GM12878 (cell line): ENCODE results near the gene KCND3.

Experiments
- ATF7 ChIP-seq: fragments of 450-650 bp; IDR thresholded peaks from 2 replicates; pipeline ENCODE4 v1.6.1; 2016; ENCODE audit warnings: low read depth, mild to moderate bottlenecking
- EZH2 ChIP-seq: IDR thresholded peaks from 2 replicates; pipeline ENCODE4 v1.6.1; 2012; ENCODE audit warnings: low read depth, mild to moderate bottlenecking, control low read depth, inconsistent platforms, low read length, borderline replicate concordance; ENCODE audit not compliant: control insufficient read depth
- NRF1 ChIP-seq: conservative IDR thresholded peaks from 2 replicates; pipeline ENCODE4 v1.6.1; 2011; ENCODE audit warnings: mild to moderate bottlenecking, low read depth, low read length, improper control_type of control experiment
- POLR2A ChIP-seq: IDR thresholded peaks from 2 replicates; pipeline ENCODE4 v1.6.1; 2011; ENCODE audit warnings: low read depth, mild to moderate bottlenecking, low read length
- RCOR1 ChIP-seq: conservative IDR thresholded peaks from 2 replicates; pipeline ENCODE4 v1.6.1; 2012; ENCODE audit warnings: low read depth, low read length, improper control_type of control experiment
- SPI1 ChIP-seq: IDR thresholded peaks from 2 replicates; pipeline ENCODE4 v1.6.1; 2011; ENCODE audit warnings: low read depth, mild to moderate bottlenecking, low read length, moderate library complexity, borderline replicate concordance; ENCODE audit not compliant: insufficient read depth
- TAF1 ChIP-seq: IDR thresholded peaks from 2 replicates; pipeline ENCODE4 v1.6.1; 2011; ENCODE audit warnings: mild to moderate bottlenecking, low read depth, low read length, borderline replicate concordance
- TCF12 ChIP-seq: IDR thresholded peaks from 2 replicates; pipeline ENCODE4 v1.6.1; 2011; ENCODE audit warnings: low read depth, mild to moderate bottlenecking, low read length
- TF ChIP-seq, protein P1 (sequence below): fragments of 450-650 bp; IDR thresholded peaks from 2 replicates; pipeline ENCODE4 v1.6.1; 2018; ENCODE audit warnings: borderline replicate concordance, mild to moderate bottlenecking; ENCODE audit not compliant: partially characterized antibody
- TF ChIP-seq, protein P2 (sequence below): IDR thresholded peaks from 2 replicates; pipeline ENCODE4 v1.6.1; 2011; ENCODE audit warnings: low read depth, low read length, improper control_type of control experiment, borderline replicate concordance
- TF ChIP-seq, protein P3 (sequence below), 3 experiments: IDR thresholded peaks in 2 of 3; conservative IDR thresholded peaks in 1 of 3; 2 replicates each; pipeline ENCODE4 v1.5.1; 2011; ENCODE audit warnings: low read depth in 3 of 3, low read length in 3 of 3, mild to moderate bottlenecking in 3 of 3, control low read depth in 2 of 3, moderate library complexity in 2 of 3, inconsistent platforms in 1 of 3, mixed read lengths in 1 of 3; ENCODE audit not compliant: control insufficient read depth in 2 of 3, insufficient read depth in 1 of 3; ENCODE audit errors: extremely low read depth in 1 of 3

DNA sequence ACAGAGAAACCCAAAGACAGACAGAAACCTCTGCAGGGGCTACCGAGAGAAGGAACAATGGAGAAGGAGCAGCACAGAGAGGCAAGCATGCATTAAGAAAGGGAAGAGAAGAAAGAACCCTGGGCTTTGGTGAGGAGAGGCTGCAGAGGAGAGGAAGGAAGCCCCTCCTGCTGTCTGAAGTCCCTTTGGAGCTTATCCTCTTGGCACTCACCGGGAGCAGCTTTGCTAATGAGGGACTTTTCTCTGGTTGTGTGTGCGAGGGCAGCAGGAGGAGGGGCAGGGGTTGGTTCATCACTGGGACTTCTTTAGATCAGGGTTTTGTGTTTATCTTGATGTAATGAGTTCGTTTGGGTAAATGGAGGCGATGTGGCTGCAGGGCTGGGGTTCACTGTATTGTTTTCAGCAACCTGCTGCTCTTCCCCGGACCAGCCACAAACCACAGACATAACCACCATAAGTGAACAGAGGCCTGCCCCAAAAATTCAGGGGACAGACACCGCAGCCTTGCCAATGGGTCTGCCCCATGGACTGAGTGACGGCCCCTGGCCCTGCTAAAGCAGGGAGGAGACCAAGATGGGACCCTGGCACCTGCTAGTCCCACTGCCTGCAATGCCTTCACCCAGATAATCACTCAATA, 100.6 kb downstream of the KCND3 start:
- no peak for TF ChIP-seq TCF12
- no peak for TF ChIP-seq ATF7
- TF ChIP-seq, protein P1, sequence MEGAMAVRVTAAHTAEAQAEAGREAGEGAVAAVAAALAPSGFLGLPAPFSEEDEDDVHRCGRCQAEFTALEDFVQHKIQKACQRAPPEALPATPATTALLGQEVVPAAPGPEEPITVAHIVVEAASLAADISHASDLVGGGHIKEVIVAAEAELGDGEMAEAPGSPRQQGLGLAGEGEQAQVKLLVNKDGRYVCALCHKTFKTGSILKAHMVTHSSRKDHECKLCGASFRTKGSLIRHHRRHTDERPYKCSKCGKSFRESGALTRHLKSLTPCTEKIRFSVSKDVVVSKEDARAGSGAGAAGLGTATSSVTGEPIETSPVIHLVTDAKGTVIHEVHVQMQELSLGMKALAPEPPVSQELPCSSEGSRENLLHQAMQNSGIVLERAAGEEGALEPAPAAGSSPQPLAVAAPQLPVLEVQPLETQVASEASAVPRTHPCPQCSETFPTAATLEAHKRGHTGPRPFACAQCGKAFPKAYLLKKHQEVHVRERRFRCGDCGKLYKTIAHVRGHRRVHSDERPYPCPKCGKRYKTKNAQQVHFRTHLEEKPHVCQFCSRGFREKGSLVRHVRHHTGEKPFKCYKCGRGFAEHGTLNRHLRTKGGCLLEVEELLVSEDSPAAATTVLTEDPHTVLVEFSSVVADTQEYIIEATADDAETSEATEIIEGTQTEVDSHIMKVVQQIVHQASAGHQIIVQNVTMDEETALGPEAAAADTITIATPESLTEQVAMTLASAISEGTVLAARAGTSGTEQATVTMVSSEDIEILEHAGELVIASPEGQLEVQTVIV, result no peak
- TF ChIP-seq EZH2, result no peak
- TF ChIP-seq, protein P2, sequence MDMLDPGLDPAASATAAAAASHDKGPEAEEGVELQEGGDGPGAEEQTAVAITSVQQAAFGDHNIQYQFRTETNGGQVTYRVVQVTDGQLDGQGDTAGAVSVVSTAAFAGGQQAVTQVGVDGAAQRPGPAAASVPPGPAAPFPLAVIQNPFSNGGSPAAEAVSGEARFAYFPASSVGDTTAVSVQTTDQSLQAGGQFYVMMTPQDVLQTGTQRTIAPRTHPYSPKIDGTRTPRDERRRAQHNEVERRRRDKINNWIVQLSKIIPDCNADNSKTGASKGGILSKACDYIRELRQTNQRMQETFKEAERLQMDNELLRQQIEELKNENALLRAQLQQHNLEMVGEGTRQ, result no peak
- TF ChIP-seq, protein P3, sequence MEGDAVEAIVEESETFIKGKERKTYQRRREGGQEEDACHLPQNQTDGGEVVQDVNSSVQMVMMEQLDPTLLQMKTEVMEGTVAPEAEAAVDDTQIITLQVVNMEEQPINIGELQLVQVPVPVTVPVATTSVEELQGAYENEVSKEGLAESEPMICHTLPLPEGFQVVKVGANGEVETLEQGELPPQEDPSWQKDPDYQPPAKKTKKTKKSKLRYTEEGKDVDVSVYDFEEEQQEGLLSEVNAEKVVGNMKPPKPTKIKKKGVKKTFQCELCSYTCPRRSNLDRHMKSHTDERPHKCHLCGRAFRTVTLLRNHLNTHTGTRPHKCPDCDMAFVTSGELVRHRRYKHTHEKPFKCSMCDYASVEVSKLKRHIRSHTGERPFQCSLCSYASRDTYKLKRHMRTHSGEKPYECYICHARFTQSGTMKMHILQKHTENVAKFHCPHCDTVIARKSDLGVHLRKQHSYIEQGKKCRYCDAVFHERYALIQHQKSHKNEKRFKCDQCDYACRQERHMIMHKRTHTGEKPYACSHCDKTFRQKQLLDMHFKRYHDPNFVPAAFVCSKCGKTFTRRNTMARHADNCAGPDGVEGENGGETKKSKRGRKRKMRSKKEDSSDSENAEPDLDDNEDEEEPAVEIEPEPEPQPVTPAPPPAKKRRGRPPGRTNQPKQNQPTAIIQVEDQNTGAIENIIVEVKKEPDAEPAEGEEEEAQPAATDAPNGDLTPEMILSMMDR (IDR thresholded peaks at IDR 0.05 in 2 of 3, conservative IDR thresholded peaks at IDR 0.05 in 1 of 3; ENCODE audit: control insufficient read depth in 2 of 3, extremely low read depth in 1 of 3, insufficient read depth in 1 of 3, low read depth in 3 of 3, low read length in 3 of 3), result no peak
- no peak for TF ChIP-seq TAF1
- no peak for TF ChIP-seq POLR2A
- no peak for TF ChIP-seq SPI1
- no peak for TF ChIP-seq NRF1
- no peak for TF ChIP-seq RCOR1
